ENCODE results near the gene ALAS1.
"Not testable (repeated sequence)": the region's sequence is repeated elsewhere in the genome, so short reads cannot be mapped to it uniquely, and the experiment has no call there.

ALAS1 gene

GRCh38 chr3:52197842-52198625, at the start of gene ALAS1:
Gene ALAS1 (plus strand): TSS chr3:52198160. CDS start chr3:52199242, 1,082 bp downstream.
- no peak for DNase-seq

GRCh38 chr3:52149021-52149420, 48.9 kb upstream of the ALAS1 start:
- no peak for DNase-seq

GRCh38 chr3:52149726-52150125, 48.2 kb upstream of the ALAS1 start:
- DNase-seq, result no peak

GRCh38 chr3:52150357-52150756, 47.6 kb upstream of the ALAS1 start:
- DNase-seq, result no peak

- no peak for DNase-seq
Observed at GRCh38 chr3:52150860-52151259, 47.1 kb upstream of the ALAS1 start.

- DNase-seq, result not testable (repeated sequence)
Observed at GRCh38 chr3:52151991-52152390, 46.0 kb upstream of the ALAS1 start.

GRCh38 chr3:52153389-52154096, 44.4 kb upstream of the ALAS1 start:
- no peak for DNase-seq

- DNase-seq, result peak; percentile 72
Observed at GRCh38 chr3:52154135-52155094, 43.5 kb upstream of the ALAS1 start, which contains the start of gene POC1A. Gene POC1A (minus strand): TSS chr3:52154423. CDS start chr3:52154372, 51 bp downstream.

- no peak for DNase-seq
Observed at GRCh38 chr3:52155912-52156311, 42.0 kb upstream of the ALAS1 start.

GRCh38 chr3:52159503-52159902, 38.5 kb upstream of the ALAS1 start:
- DNase-seq, result no peak

GRCh38 chr3:52162250-52162872, 35.6 kb upstream of the ALAS1 start:
- no peak for DNase-seq

- DNase-seq, result no peak
Observed at GRCh38 chr3:52167240-52167639, 30.7 kb upstream of the ALAS1 start.

GRCh38 chr3:52170217-52170616, 27.7 kb upstream of the ALAS1 start:
- not testable (repeated sequence) for DNase-seq

- no peak for DNase-seq
Observed at GRCh38 chr3:52171514-52172261, 26.3 kb upstream of the ALAS1 start.

GRCh38 chr3:52172262-52172757, 25.6 kb upstream of the ALAS1 start:
- no peak for DNase-seq

GRCh38 chr3:52173101-52173500, 24.9 kb upstream of the ALAS1 start:
- no peak for DNase-seq

GRCh38 chr3:52174896-52175295, 23.1 kb upstream of the ALAS1 start:
- DNase-seq, result no peak

- no peak for DNase-seq
Observed at GRCh38 chr3:52175416-52176179, 22.4 kb upstream of the ALAS1 start.

GRCh38 chr3:52176180-52176752, 21.7 kb upstream of the ALAS1 start:
- DNase-seq, result no peak

- DNase-seq, result no peak
Observed at GRCh38 chr3:52176951-52177700, 20.8 kb upstream of the ALAS1 start.

Data from NCI-H2107 (cell line).